HS-5 (cell line): ENCODE results near the gene DENND1B.

ENCODE experiments used
- DNase-seq: peaks from one replicate; pipeline ENCODE4 v3.0.0-alpha.2; 2012; ENCODE audit warnings: low read depth

DENND1B gene

DNA sequence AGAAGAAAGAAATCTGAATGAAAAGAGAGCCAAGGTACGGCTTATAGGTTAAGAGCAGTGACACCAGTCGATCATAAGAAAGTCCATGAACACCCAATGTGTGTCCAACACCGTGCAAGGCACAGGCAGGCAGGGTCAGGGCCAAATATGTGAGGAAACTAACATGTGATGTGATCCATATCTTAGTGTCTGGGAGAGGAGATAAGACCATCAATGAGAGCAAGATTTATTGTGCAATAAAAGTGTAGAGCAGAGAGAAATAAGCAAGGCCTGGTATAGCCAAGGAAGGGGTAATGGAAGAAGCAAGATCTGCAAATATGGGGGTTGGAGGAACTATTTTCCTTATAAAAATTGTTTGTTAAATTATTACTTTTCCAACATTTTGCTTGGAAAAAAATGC lies 308.5 kb downstream of the DENND1B start:
- DNase-seq: no peak

DNA sequence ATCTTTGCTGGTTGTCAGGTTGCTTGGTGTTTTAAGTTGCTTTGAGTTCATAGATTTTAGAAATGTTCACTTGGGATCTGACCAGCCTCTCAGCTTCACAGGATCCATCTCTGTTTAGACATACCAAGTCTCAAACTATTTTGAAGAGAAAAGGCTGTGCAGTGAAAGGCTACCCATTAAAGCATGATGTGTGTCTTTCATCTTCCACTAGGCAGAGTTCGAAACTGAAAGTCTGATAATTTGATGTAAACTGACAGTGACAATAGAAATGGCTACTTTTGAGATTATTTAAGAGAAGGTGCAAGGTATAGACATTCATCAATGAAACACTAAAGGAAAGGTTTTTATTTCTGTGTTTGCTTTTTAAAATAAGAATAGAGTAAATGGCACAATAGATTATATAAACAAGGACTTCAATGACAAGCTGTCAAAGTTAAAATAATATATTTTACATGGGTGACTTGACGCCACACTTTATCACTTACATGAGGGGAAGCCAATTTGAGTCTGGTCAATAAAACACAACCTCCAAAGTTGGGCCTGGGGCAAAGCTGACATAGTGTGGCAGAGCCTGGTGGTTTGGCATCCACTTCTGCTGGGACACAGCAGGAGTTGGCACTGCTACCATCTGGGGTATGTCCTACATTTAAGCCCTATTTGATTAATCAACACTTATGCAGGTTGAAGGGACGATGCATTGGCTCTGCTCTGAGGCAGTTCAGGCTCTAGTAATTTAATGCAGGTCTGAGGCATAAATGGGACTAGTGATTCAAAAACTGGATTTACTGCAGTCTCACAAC lies 309.6 kb downstream of the DENND1B start:
- DNase-seq: no peak

DNA sequence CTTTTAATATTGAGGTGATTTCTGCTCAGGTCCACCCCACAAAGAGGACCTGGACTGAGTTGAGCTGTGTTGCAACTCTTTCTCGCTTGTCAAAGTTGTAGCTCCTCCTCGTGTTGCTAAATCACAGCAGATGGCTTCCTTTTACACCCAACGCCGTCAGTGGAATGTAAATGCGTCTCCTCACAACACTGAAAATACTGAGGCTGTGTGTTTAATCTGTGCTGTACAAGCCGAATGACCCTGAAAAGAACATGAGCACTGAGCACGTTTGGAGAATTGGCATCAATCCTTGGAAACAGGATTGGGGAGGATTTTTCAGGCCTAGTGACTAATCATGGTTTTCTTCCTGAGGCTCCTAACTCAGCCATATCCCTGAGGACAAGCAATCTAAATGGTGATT lies 311.2 kb downstream of the DENND1B start:
- no peak for DNase-seq

- DNase-seq: no peak
Observed at GRCh38 chr1:197463142-197463541, 312.1 kb downstream of the DENND1B start.

DNA sequence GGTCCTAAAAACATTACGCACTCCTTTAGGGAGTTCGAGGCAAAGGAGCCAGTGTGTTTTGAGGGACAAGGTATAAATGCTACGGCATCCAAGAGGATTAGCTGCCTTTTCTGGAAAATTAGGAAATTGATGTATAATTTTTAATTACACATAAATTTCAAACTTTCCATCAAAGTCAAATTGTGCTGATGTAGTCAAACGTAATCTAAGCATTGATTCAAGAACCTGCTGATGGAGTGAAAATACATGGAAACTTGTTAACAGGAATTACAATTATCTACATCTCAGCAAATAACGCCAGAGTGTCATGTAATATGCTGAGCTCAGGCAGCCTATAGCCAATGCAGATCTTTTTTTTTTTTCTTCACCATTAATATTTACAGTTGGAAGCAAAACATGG lies 312.7 kb downstream of the DENND1B start:
- DNase-seq: no peak
